K562 (cell line): Measurements from ENCODE around the gene POLR1H. TPM values are rescaled to one million over a fixed set of nuclear protein-coding genes. Genes with fewer than 3 reads are reported as not detected.
A peak's percentile ranks its signal among the peaks of the same experiment; 100 is the strongest.

Source experiments
- ATAC-seq: fragments of 200-7000 bp; cut with Tn5 transposase; 3 replicates; pipeline ENCODE4 v1.9.1; 2020; ENCODE audit warnings: moderate library complexity
- BruUV-seq: library from RNA; stranded (reverse); fragments of 400-500 nt; replicated peaks from 2 replicates; lab custom pipeline; 2021; lab: Mats Ljungman, UMichigan
- CTCF ChIA-PET: fragments of 300-600 bp; formaldehyde crosslinking; extraction: SDS; loops from one replicate; lab custom pipeline; 2021; ENCODE audit warnings: low intra/inter-chr PET ratio; lab: Yijun Ruan, JAX
- POLR2A ChIA-PET: fragments of 300-600, 350-650 bp; sonication (Branson Sonifier 250); formaldehyde crosslinking; extraction: SDS; loops from one replicate; lab custom pipeline; 2021; ENCODE audit warnings: antibody characterized with exemption, inconsistent platforms; lab: Yijun Ruan, JAX
- DNase-seq, 4 experiments: peaks; one replicate each; pipeline versions ENCODE4 v3.0.0 to v3.0.0-alpha.2; 2011 to 2018; ENCODE audit warnings: low spot score in 3 of 4, mixed read lengths in 3 of 4; ENCODE audit errors: extremely low read depth in 1 of 4
- FAIRE-seq: peaks from 2 replicates; lab custom pipeline; 2011; peaks lifted over from hg19 to GRCh38; lab: Jason Lieb, UNC
- H2AFZ ChIP-seq: 2 replicates; pipeline ENCODE4 v1.6.0; 2011; ENCODE audit warnings: low read depth, low read length, control low read depth, inconsistent platforms
- H3K27ac ChIP-seq: fragments of 200-600 bp; 3 replicates; pipeline ENCODE4 v1.8.0; 2011; ENCODE audit warnings: low read depth, mild to moderate bottlenecking, control low read depth, inconsistent platforms, low read length, moderate library complexity, mixed read lengths; ENCODE audit errors: extremely low read depth
- H3K27me3 ChIP-seq, 2 experiments: fragments of 300-600 bp in 1 of 2; 2 replicates in 1 of 2; 3 replicates in 1 of 2; pipeline versions ENCODE4 v1.6.0 to v1.8.0; 2011; ENCODE audit warnings: inconsistent platforms in 2 of 2, low read length in 2 of 2, mild to moderate bottlenecking in 1 of 2, mixed read lengths in 1 of 2, moderate library complexity in 1 of 2; ENCODE audit not compliant: control insufficient read depth in 2 of 2, insufficient read depth in 2 of 2
- H3K36me3 ChIP-seq: fragments of 300-600 bp; 3 replicates; pipeline ENCODE4 v1.8.0; 2011; ENCODE audit warnings: mild to moderate bottlenecking, low read length, inconsistent platforms; ENCODE audit not compliant: control insufficient read depth, insufficient read depth
- H3K4me1 ChIP-seq, 2 experiments: fragments of 200-600 bp in 1 of 2; replicated peaks in 1 of 2; 2 replicates in 1 of 2; 3 replicates in 1 of 2; pipeline versions ENCODE4 v1.5.1 to v1.8.0; 2011; ENCODE audit warnings: inconsistent platforms in 2 of 2, low read length in 2 of 2, mild to moderate bottlenecking in 1 of 2, mixed read lengths in 1 of 2, moderate library complexity in 1 of 2; ENCODE audit not compliant: control insufficient read depth in 2 of 2, insufficient read depth in 2 of 2
- H3K4me2 ChIP-seq: 2 replicates; pipeline ENCODE4 v1.6.1; 2011; ENCODE audit warnings: low read length, control low read depth, inconsistent platforms, mixed read lengths; ENCODE audit not compliant: insufficient read depth
- H3K4me3 ChIP-seq: fragments of 200-600 bp; sonication (generic), shearing (Covaris generic); 2 replicates; pipeline ENCODE4 v1.5.1; 2016; ENCODE audit warnings: control low read depth, inconsistent platforms
- H3K79me2 ChIP-seq: fragments of 200-600 bp; 3 replicates; pipeline ENCODE4 v1.8.0; 2011; ENCODE audit warnings: low read length, inconsistent platforms; ENCODE audit not compliant: control insufficient read depth, insufficient read depth
- H3K9ac ChIP-seq, 2 experiments: 2 replicates each; pipeline versions ENCODE4 v1.6.0 to v1.6.1; 2011; ENCODE audit warnings: low read depth in 2 of 2, low read length in 2 of 2, control low read depth in 1 of 2, inconsistent platforms in 1 of 2, mild to moderate bottlenecking in 1 of 2, mixed read lengths in 1 of 2; ENCODE audit not compliant: insufficient read depth in 1 of 2
- H3K9me1 ChIP-seq: one replicate; pipeline ENCODE4 v1.6.0; 2011; ENCODE audit warnings: inconsistent platforms, mild to moderate bottlenecking, low read length, moderate library complexity; ENCODE audit not compliant: control insufficient read depth, insufficient read depth
- H3K9me3 ChIP-seq: replicated peaks from 2 replicates; pipeline ENCODE4 v1.5.1; 2011; ENCODE audit warnings: low read depth, low read length, inconsistent platforms; ENCODE audit not compliant: control insufficient read depth, insufficient read depth
- H4K20me1 ChIP-seq: replicated peaks from 2 replicates; pipeline ENCODE4 v1.6.1; 2011; ENCODE audit warnings: low read length, inconsistent platforms, mixed read lengths; ENCODE audit not compliant: control insufficient read depth, insufficient read depth
- CBX3 ChIP-seq, 2 experiments: IDR thresholded peaks; 1 replicate in 1 of 2; 2 replicates in 1 of 2; pipeline ENCODE4 v1.6.1; 2012; ENCODE audit warnings: inconsistent platforms in 2 of 2, low read length in 2 of 2, borderline replicate concordance in 1 of 2, control low read depth in 1 of 2
- CLOCK ChIP-seq: fragments of 250-450 bp; sonication (Bioruptor Pico); IDR thresholded peaks from 2 replicates; pipeline ENCODE4 v1.4.0; 2020; ENCODE audit warnings: mild to moderate bottlenecking, moderate library complexity, borderline replicate concordance
- HCFC1 ChIP-seq: IDR thresholded peaks from 2 replicates; pipeline ENCODE4 v1.6.1; 2012; ENCODE audit warnings: low read depth, low read length, improper control_type of control experiment
- HLTF ChIP-seq: fragments of 450-650 bp; IDR thresholded peaks from 2 replicates; pipeline ENCODE4 v1.6.1; 2016
- KLF6 ChIP-seq: fragments of 250-450 bp; sonication (Bioruptor Pico); IDR thresholded peaks from 2 replicates; pipeline ENCODE4 v1.4.0; 2020; ENCODE audit warnings: mild to moderate bottlenecking, moderate library complexity, borderline replicate concordance
- NCOA6 ChIP-seq: fragments of 450-650 bp; IDR thresholded peaks from 2 replicates; pipeline ENCODE4 v1.6.1; 2017; ENCODE audit warnings: mild to moderate bottlenecking
- PURB ChIP-seq: sonication (generic); formaldehyde crosslinking; IDR thresholded peaks from 2 replicates; pipeline ENCODE4 v1.9.0; 2021; ENCODE audit warnings: low read depth, mild to moderate bottlenecking, missing genetic modification reagents
- RBM17 ChIP-seq: fragments of 200-400 bp; formaldehyde crosslinking; IDR thresholded peaks from 2 replicates; pipeline ENCODE4 v1.6.1; 2017; ENCODE audit warnings: low read depth, mild to moderate bottlenecking, low read length, borderline replicate concordance
- SLC30A9 ChIP-seq: fragments of 250-450 bp; sonication (Bioruptor Pico); IDR thresholded peaks from 2 replicates; pipeline ENCODE4 v1.8.0; 2022; ENCODE audit warnings: mild to moderate bottlenecking, moderate library complexity
- SP1 ChIP-seq: sonication (generic); formaldehyde crosslinking; IDR thresholded peaks from 2 replicates; pipeline ENCODE4 v1.8.1; 2022; ENCODE audit warnings: mild to moderate bottlenecking, missing genetic modification reagents
- TSC22D4 ChIP-seq: fragments of 450-650 bp; IDR thresholded peaks from 2 replicates; pipeline ENCODE4 v1.6.1; 2016; ENCODE audit warnings: missing genetic modification characterization, missing biosample characterization, control low read depth
- WHSC1 ChIP-seq: IDR thresholded peaks from one replicate; pipeline ENCODE4 v1.6.1; 2012; ENCODE audit warnings: low read length, control low read depth, inconsistent platforms
- YY1 ChIP-seq, 3 experiments: IDR thresholded peaks; 2 replicates each; pipeline ENCODE4 v1.6.1; 2011; ENCODE audit warnings: low read length in 2 of 3, mild to moderate bottlenecking in 2 of 3, moderate library complexity in 2 of 3, borderline replicate concordance in 1 of 3, control low read depth in 1 of 3, low read depth in 1 of 3; ENCODE audit not compliant: insufficient read depth in 3 of 3, insufficient replicate concordance in 2 of 3, control insufficient read depth in 1 of 3, insufficient read length in 1 of 3; ENCODE audit errors: extremely low read depth in 1 of 3
- ZEB2 ChIP-seq: fragments of 450-650 bp; IDR thresholded peaks from 2 replicates; pipeline ENCODE4 v1.6.1; 2016
- ZKSCAN8 ChIP-seq: fragments of 200-800 bp; sonication (Bioruptor generic); IDR thresholded peaks from 2 replicates; pipeline ENCODE4 v1.6.1; 2016; ENCODE audit warnings: missing genetic modification characterization, missing compliant biosample characterization
- ZNF134 ChIP-seq: fragments of 250-450 bp; sonication (Bioruptor Pico); conservative IDR thresholded peaks from 2 replicates; pipeline ENCODE4 v1.4.0; 2020
- ZNF232 ChIP-seq: sonication (generic); formaldehyde crosslinking; IDR thresholded peaks from 2 replicates; pipeline ENCODE4 v1.8.0; 2022; ENCODE audit warnings: mild to moderate bottlenecking, missing genetic modification reagents
- ZNF3 ChIP-seq: fragments of 250-450 bp; sonication (Bioruptor Pico); IDR thresholded peaks from 2 replicates; pipeline ENCODE4 v1.5.0; 2021; ENCODE audit warnings: mild to moderate bottlenecking, moderate library complexity
- ZNF431 ChIP-seq: sonication (generic); formaldehyde crosslinking; IDR thresholded peaks from 2 replicates; pipeline ENCODE4 v1.8.0; 2022; ENCODE audit warnings: mild to moderate bottlenecking, missing genetic modification reagents
- ZNF507 ChIP-seq: conservative IDR thresholded peaks from 2 replicates; pipeline ENCODE4 v1.6.1; 2017; ENCODE audit warnings: missing genetic modification characterization, missing compliant biosample characterization
- ZNF644 ChIP-seq: fragments of 200-800 bp; sonication (Bioruptor generic); IDR thresholded peaks from 2 replicates; pipeline ENCODE4 v1.6.1; 2016; ENCODE audit warnings: low read depth, missing genetic modification characterization, missing compliant biosample characterization
- WGBS: fragments of 100-300 bp; shearing (Covaris generic); methylation state at CpG from one replicate; pipeline ENCODE4 v1.1.6; 2016; ENCODE audit warnings: low coverage, mixed read lengths; ENCODE audit not compliant: insufficient coverage; ENCODE audit errors: missing lambda C conversion rate; 5-methylcytosine and 5-hydroxymethylcytosine counted together
- in situ Hi-C: fragments of 300-500 bp; cut with MboI; formaldehyde crosslinking; loops from 4 replicates; pipeline ENCODE4 v1.15.0; 2018; ENCODE audit warnings: inconsistent platforms, mixed read lengths
- intact Hi-C: fragments of 100-400 bp; cut with micrococcal nuclease; formaldehyde crosslinking; loops from 2 replicates; pipeline ENCODE4 v1.14.2; 2022
- polyA plus RNA-seq, 8 experiments: library from polyadenylated mRNA; depleted of rRNA in 4 of 8; stranded (reverse) in 5 of 8; unstranded in 3 of 8; fragments of >200 nt; fragmentation: Nextera tagmentation in 2 of 8; fragmentation: Illumina TruSeq in 1 of 8; extraction: Ambion mirVana in 2 of 8; extraction: Trizol in 1 of 8; gene quantifications; 2 replicates each; pipeline versions ENCODE4 v1.2.1 to v1.2.3, GENCODE V29; 2011 to 2014; ENCODE audit warnings: inconsistent platforms in 1 of 8, missing spikeins in 1 of 8
- total RNA-seq, 7 experiments: library from RNA; depleted of rRNA in 6 of 7; stranded (reverse); fragments of >200 nt in 6 of 7; fragmentation: Illumina TruSeq in 2 of 7; extraction: Trizol in 2 of 7; gene quantifications; 2 replicates each; pipeline versions ENCODE4 v1.2.1 to v1.2.3, GENCODE V29; 2011 to 2021; ENCODE audit warnings: low replicate concordance in 1 of 7

Gene POLR1H
- total and polyA plus RNA-seq, 9 of the 15 experiments (the other 6 are each of a cell fraction or from before 2014, with no cell fraction given), result 92.2 to 333 (median 143) TPM

DNA sequence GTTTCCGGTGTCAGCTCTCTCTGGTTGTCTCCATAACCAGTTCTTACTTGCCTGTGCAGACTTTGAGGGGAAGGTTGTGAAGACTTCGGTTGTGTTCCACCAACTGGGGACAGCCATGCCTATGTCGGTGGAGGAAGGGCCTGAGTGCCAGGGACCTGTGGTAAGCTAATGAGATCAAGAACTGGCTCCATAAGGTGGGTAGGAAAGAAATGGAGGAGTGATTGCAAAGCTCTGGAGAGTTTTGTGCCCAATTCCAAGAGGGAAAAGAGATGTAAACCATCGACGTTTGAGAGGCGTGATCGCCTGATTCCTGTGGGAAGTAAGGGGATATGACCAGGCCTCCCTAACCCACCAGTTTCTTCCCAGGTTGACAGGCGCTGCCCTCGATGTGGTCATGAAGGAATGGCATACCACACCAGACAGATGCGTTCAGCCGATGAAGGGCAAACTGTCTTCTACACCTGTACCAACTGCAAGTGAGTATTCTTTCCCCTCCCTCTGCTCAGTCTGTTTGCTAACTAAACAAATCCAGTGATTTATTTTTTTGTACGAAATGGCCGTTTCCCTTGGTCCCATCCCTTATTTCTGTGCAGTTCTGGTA lies 893 bp downstream of the POLR1H start:
- Histone ChIP-seq H3K9ac (peak overlapping the region; percentile 96 to 98), H3K4me3 (peak overlapping the region; percentile 79), H2AFZ (peak overlapping the region; percentile 94), H3K36me3 (peaks cover 35% of the 10 kb centered on the region), H3K27me3 (no peaks in the 10 kb centered on the region), H3K4me2 (peak overlapping the region; percentile 93), H4K20me1 (no peaks in the 10 kb centered on the region), H3K9me1 (no peaks in the 10 kb centered on the region), H3K27ac (peak overlapping the region; percentile 85), H3K79me2 (peaks cover 53% of the 10 kb centered on the region), H3K4me1 (peaks cover 0 to 14% of the 10 kb centered on the region in 2 experiments; a peak in 3 of 5 replicates), H3K9me3 (no peaks in the 10 kb centered on the region)
- POLR2A ChIA-PET, result interaction anchor here (0.8 to 2.2 kb wide), 8 partner anchors 9 to 446 kb away, joined by 3 to 10 read pairs (median 3); no protein-coding TSS in a partner anchor
- BruUV-seq, result no TSS peak
- WGBS, result 7% methylated on average over 13 of the region's 13 CpGs
- FAIRE-seq (peak; percentile 62), DNase-seq (peak in 2 of 4 experiments; percentile 18 to 56), ATAC-seq (peak; percentile 71)
- intact Hi-C loops, result loop anchor here (5.0 to 10.0 kb wide), 2 partner anchors 95 to 283 kb away; partner anchors contain the start of gene RPP21
- in situ Hi-C loops, result no loop called here
- CTCF ChIA-PET, result no interaction called here
- 0 out of 2 replicates have a peak, but pooled peaks have one; percentile 6 for TF ChIP-seq SP1 (CRISPR knock-in tag)
- TF ChIP-seq NCOA6, result no peak
- TF ChIP-seq ZKSCAN8 (CRISPR knock-in tag), result no peak
- no peak for TF ChIP-seq TSC22D4 (tag)
- TF ChIP-seq ZNF431 (CRISPR knock-in tag), result 0 out of 2 replicates have a peak, but pooled peaks have one; percentile 36
- TF ChIP-seq SLC30A9 (CRISPR knock-in tag), result no peak
- no peak for TF ChIP-seq ZEB2
- no peak for TF ChIP-seq WHSC1
- no peak for TF ChIP-seq ZNF134 (CRISPR knock-in tag)
- TF ChIP-seq ZNF644 (tag), result 0 out of 2 replicates have a peak, but pooled peaks have one; percentile 5
- TF ChIP-seq YY1 (IDR thresholded peaks at IDR 0.05; ENCODE audit: borderline replicate concordance in 1 of 3, control insufficient read depth in 1 of 3, extremely low read depth in 1 of 3, insufficient read depth in 3 of 3, insufficient read length in 1 of 3, insufficient replicate concordance in 2 of 3, low read depth in 1 of 3, low read length in 2 of 3), result peak in 1 of 3 experiments; percentile 57
- no peak for TF ChIP-seq KLF6
- no peak for TF ChIP-seq PURB (CRISPR knock-in tag)
- TF ChIP-seq CBX3 (IDR thresholded peaks at IDR 0.05; ENCODE audit: borderline replicate concordance in 1 of 2, low read length in 2 of 2), result 0 out of 3 replicates have a peak, but pooled peaks of 1 of the 2 experiments have one; percentile 40
- TF ChIP-seq CLOCK, result no peak
- TF ChIP-seq RBM17, result no peak
- TF ChIP-seq HLTF, result no peak
- TF ChIP-seq HCFC1, result no peak
- TF ChIP-seq ZNF507 (tag), result no peak
- no peak for TF ChIP-seq ZNF3 (CRISPR knock-in tag)
- no peak for TF ChIP-seq ZNF232 (CRISPR knock-in tag)
